NCI-H128 (cell line): ENCODE measurements around the gene MUC7.
A peak's percentile ranks its signal among the peaks of the same experiment; 100 is the strongest.
"Not testable (repeated sequence)": the region's sequence is repeated elsewhere in the genome, so short reads cannot be mapped to it uniquely, and the experiment has no call there.

ENCODE experiments used
- DNase-seq: peaks from one replicate; lab custom pipeline; 2025; ENCODE audit not compliant: unreplicated experiment; lab: John Stamatoyannopoulos, UW

MUC7 gene

GRCh38 chr4:70471897-70472296, at the start of gene MUC7:
Gene MUC7 (plus strand): TSS chr4:70472197. CDS start chr4:70474022, 1,825 bp downstream.
- no peak for DNase-seq

GRCh38 chr4:70425306-70425705, 46.7 kb upstream of the MUC7 start:
- no peak for DNase-seq

GRCh38 chr4:70426789-70427188, 45.2 kb upstream of the MUC7 start:
- no peak for DNase-seq

- DNase-seq = no peak
Measured at GRCh38 chr4:70437197-70437596, 34.8 kb upstream of the MUC7 start.

GRCh38 chr4:70442474-70442873, 29.5 kb upstream of the MUC7 start:
- DNase-seq = no peak

- DNase-seq = no peak
Measured at GRCh38 chr4:70443329-70443728, 28.7 kb upstream of the MUC7 start.

- no peak for DNase-seq
Measured at GRCh38 chr4:70449220-70449619, 22.8 kb upstream of the MUC7 start.

- DNase-seq = no peak
Measured at GRCh38 chr4:70452946-70453345, 19.1 kb upstream of the MUC7 start.

GRCh38 chr4:70463335-70463734, 8.7 kb upstream of the MUC7 start:
- DNase-seq = no peak

- no peak for DNase-seq
Measured at GRCh38 chr4:70473679-70474078, 1.7 kb downstream of the MUC7 start.

GRCh38 chr4:70488748-70489147, 16.8 kb downstream of the MUC7 start:
- no peak for DNase-seq

GRCh38 chr4:70496231-70496630, 24.2 kb downstream of the MUC7 start:
- DNase-seq = no peak

- not testable (repeated sequence) for DNase-seq
Measured at GRCh38 chr4:70501838-70502237, 29.8 kb downstream of the MUC7 start.

- DNase-seq = no peak
Measured at GRCh38 chr4:70504733-70505132, 32.7 kb downstream of the MUC7 start.

- peak; percentile 0 for DNase-seq
Measured at GRCh38 chr4:70505151-70505748, 33.3 kb downstream of the MUC7 start.

- no peak for DNase-seq
Measured at GRCh38 chr4:70508801-70509200, 36.8 kb downstream of the MUC7 start.

- DNase-seq = no peak
Measured at GRCh38 chr4:70511365-70511764, 39.4 kb downstream of the MUC7 start.

GRCh38 chr4:70515367-70516250, 43.6 kb downstream of the MUC7 start:
- no peak for DNase-seq

GRCh38 chr4:70518269-70518668, 46.3 kb downstream of the MUC7 start, which contains the start of gene AMTN:
Gene AMTN (plus strand): TSS chr4:70518569. CDS start chr4:70518778, 209 bp downstream.
- DNase-seq = no peak

- no peak for DNase-seq
Measured at GRCh38 chr4:70518716-70519115, 46.7 kb downstream of the MUC7 start.

GRCh38 chr4:70522626-70523025, 50.6 kb downstream of the MUC7 start:
- DNase-seq = no peak

GRCh38 chr4:70530997-70531396, 59.0 kb downstream of the MUC7 start:
- no peak for DNase-seq
